GM12875 (cell line): ENCODE measurements around the gene ITPR1.

ENCODE experiments used
- H3K4me3 ChIP-seq: one replicate; pipeline ENCODE4 v1.5.1; 2011; ENCODE audit warnings: low read depth, low read length, control low read depth
- TF ChIP-seq, protein P1 (sequence below): IDR thresholded peaks from 2 replicates; pipeline ENCODE4 v1.5.1; 2011; ENCODE audit warnings: low read depth, mild to moderate bottlenecking, control low read depth, inconsistent platforms, low read length, moderate library complexity, borderline replicate concordance; ENCODE audit not compliant: insufficient read depth

Gene ITPR1

DNA sequence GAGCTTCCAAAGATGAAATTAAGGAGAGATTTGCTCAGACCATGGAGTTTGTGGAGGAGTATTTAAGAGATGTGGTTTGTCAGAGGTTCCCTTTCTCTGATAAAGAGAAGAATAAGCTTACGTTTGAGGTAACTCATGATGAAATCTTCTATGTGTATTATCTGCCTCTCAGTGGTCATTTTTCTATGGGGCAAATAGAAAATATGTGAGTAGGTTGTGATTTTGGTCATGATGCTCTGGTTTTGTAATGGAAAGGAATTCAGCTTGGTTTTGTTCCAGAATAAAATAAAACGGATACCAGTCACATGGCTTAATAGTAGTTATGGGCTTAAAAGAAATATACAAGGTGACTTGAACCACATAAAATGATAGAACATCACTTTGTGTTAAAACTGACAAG lies 181.1 kb downstream of the ITPR1 start:
- H3K4me3 ChIP-seq, result no peak overlapping the region
- TF ChIP-seq, protein P1, sequence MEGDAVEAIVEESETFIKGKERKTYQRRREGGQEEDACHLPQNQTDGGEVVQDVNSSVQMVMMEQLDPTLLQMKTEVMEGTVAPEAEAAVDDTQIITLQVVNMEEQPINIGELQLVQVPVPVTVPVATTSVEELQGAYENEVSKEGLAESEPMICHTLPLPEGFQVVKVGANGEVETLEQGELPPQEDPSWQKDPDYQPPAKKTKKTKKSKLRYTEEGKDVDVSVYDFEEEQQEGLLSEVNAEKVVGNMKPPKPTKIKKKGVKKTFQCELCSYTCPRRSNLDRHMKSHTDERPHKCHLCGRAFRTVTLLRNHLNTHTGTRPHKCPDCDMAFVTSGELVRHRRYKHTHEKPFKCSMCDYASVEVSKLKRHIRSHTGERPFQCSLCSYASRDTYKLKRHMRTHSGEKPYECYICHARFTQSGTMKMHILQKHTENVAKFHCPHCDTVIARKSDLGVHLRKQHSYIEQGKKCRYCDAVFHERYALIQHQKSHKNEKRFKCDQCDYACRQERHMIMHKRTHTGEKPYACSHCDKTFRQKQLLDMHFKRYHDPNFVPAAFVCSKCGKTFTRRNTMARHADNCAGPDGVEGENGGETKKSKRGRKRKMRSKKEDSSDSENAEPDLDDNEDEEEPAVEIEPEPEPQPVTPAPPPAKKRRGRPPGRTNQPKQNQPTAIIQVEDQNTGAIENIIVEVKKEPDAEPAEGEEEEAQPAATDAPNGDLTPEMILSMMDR, result no peak

DNA sequence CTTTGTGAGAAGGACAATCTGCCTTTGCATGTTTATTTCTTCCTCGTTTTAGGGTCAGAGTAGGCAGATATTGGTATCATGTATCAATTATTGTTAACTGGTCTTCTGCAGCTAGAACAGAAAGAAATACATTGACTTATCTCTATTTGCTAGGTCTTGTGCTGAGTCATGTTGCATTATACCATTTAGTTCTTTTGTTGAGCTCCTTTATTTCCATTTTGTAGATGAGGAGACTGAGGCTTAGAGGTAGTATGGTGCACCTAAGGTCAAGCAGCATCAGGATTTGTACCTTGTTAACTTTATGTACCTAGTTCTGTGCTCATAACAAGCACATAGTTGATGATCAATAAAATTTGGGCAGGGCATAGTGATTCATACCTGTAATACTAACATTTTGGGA lies 182.6 kb downstream of the ITPR1 start:
- no peak overlapping the region for H3K4me3 ChIP-seq
- TF ChIP-seq, protein P1, result no peak

DNA sequence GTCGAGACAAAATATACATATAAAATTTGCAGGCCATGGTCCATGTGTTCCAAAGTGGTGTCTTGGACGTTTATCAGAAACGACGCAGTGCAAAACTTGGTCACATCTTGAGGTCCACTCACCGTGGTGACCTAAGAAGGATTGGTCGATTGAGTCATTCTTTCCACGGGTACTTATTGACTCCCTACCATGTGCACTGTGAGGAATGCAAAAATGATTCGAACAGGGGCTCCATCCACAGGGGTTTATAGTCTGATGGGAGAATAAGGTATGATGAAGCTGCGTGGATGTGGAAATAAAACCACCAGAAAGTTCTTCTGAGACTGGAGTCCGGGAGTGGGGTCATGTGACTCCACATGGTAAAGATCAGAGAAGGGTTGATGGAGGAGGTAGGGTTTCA lies 185.2 kb downstream of the ITPR1 start:
- TF ChIP-seq, protein P1, result no peak
- no peak overlapping the region for H3K4me3 ChIP-seq

DNA sequence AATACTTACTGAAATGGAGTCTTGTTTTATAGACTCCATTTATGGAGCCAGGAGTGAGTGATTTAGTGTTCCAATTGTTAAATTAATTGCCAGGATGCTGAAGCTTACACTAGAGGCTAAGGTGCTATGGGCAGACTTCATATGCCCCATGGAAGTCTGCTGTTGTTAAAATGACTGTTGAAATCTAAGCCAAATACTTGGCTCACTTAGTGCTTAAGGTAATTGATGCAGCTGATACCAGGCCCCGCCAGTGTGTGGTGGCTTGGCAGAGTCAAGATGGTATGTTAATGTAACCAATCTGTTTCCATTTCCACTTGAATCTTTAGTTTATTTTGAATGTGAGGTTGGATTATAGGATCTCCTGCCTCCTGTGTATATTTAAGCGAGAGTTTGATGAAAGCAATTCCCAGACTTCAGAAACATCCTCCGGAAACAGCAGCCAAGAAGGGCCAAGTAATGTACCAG lies 187.1 kb downstream of the ITPR1 start:
- TF ChIP-seq, protein P1, result no peak

DNA sequence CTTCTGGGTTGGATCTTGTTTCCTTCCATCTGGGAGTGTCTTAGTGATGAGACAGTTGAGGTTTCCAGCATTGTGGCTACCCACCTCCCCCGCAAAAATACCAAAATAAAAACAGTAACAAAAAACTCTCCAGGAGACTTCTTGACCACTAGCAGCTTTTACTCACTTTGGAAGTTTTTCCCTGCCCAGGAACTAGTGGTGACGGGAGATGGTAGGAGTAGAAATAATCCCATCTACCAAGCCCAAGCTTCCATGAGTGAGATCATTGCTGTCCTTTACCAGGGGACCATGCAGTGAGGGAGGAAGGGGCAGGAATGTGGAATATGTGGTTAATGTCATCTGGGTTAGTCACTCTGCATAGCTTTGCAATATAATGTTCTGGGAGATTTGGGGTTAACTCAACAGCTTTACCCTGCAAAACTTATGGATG lies 187.7 kb downstream of the ITPR1 start:
- no peak overlapping the region for H3K4me3 ChIP-seq
- TF ChIP-seq, protein P1, result no peak

More for the DNA sequence above, 187.1 kb downstream of the ITPR1 start:
- H3K4me3 ChIP-seq, result no peak overlapping the region

DNA sequence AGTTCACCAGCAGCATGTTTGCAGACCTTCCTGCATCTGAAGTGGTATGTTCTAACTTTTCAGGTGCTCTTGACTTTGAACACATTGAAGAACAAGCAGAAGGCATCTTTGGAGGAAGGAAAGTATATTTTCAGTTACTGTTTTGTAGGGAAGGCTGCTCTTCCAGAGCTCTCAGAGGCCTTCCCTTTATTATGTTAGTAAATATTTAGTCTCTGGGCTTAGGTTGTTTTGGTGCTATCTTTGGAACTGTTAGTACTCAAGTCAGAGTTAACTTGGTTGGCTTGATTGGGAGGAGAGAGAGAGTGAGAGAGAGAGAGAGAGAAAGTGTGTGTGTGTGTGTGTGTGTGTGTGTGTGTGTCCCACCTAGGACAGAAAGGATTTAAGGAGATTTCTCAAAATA lies 188.2 kb downstream of the ITPR1 start:
- TF ChIP-seq, protein P1, result no peak

DNA sequence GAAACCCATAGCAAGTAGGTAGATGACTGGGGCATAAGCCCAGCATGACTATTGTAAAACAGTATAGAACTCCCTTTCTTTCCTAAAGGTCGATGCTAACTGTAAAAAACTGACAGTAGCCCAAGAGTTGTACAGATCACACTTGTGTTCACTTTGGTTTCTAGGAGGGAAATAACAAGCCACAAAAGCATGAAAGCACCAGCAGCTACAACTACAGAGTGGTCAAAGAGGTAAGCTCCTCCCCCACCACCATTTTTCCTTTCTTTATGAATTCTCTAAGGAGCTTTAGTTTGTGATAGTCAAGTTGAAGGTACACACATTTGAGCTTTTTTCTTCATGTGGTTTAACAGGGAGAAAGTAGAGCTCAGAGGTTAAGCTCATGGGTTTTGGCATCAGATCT lies 191.0 kb downstream of the ITPR1 start:
- H3K4me3 ChIP-seq, result no peak overlapping the region
- TF ChIP-seq, protein P1, result no peak

More for the DNA sequence above, 188.2 kb downstream of the ITPR1 start:
- H3K4me3 ChIP-seq, result no peak overlapping the region
